ENCODE data around the gene POLR2E.

Gene POLR2E

GRCh38 chr19:1067341-1067957 is 27.7 kb downstream of the POLR2E start:
- TF ChIP-seq GATA1 (IDR thresholded peaks at IDR 0.05; ENCODE audit: low read depth, low read length), result no peak
- no peak for TF ChIP-seq POLR2A (IDR thresholded peaks at IDR 0.05; ENCODE audit: low read length)
- no peak for DNase-seq

GRCh38 chr19:1066748-1067340 is 28.3 kb downstream of the POLR2E start, which contains the start of gene ARHGAP45:
ARHGAP45 (plus strand) TSS chr19:1067167; CDS start chr19:1067406, 239 bp downstream.
- no peak for TF ChIP-seq GATA1 (IDR thresholded peaks at IDR 0.05; ENCODE audit: low read depth, low read length)
- no peak for TF ChIP-seq POLR2A (IDR thresholded peaks at IDR 0.05; ENCODE audit: low read length)
- DNase-seq, result peak in 1 of 2 experiments; percentile 42

GRCh38 chr19:1066251-1066747 is 28.9 kb downstream of the POLR2E start:
- TF ChIP-seq GATA1 (IDR thresholded peaks at IDR 0.05; ENCODE audit: low read depth, low read length) (no peak), POLR2A (IDR thresholded peaks at IDR 0.05; ENCODE audit: low read length) (no peak)
- no peak for DNase-seq

GRCh38 chr19:1065606-1066109 is 29.5 kb downstream of the POLR2E start:
- TF ChIP-seq GATA1 (IDR thresholded peaks at IDR 0.05; ENCODE audit: low read depth, low read length), result no peak
- TF ChIP-seq POLR2A (IDR thresholded peaks at IDR 0.05; ENCODE audit: low read length), result no peak

GRCh38 chr19:1064661-1065605 is 30.2 kb downstream of the POLR2E start:
- TF ChIP-seq GATA1 (IDR thresholded peaks at IDR 0.05; ENCODE audit: low read depth, low read length), result no peak
- peak; percentile 6 for TF ChIP-seq POLR2A (IDR thresholded peaks at IDR 0.05; ENCODE audit: low read length)
- DNase-seq, result peak; percentile 82

More at GRCh38 chr19:1065606-1066109, 29.5 kb downstream of the POLR2E start:
- DNase-seq, result no peak

GRCh38 chr19:1063909-1064660 is 31.1 kb downstream of the POLR2E start:
- DNase-seq, result no peak
- TF ChIP-seq GATA1 (IDR thresholded peaks at IDR 0.05; ENCODE audit: low read depth, low read length), result no peak
- no peak for TF ChIP-seq POLR2A (IDR thresholded peaks at IDR 0.05; ENCODE audit: low read length)

- DNase-seq, result peak; percentile 85 to 86
- no peak for TF ChIP-seq POLR2A (IDR thresholded peaks at IDR 0.05; ENCODE audit: low read length)
- no peak for TF ChIP-seq GATA1 (IDR thresholded peaks at IDR 0.05; ENCODE audit: low read depth, low read length)
Observed at GRCh38 chr19:1063030-1063908, 31.9 kb downstream of the POLR2E start.

GRCh38 chr19:1062387-1063029 is 32.7 kb downstream of the POLR2E start:
- TF ChIP-seq GATA1 (IDR thresholded peaks at IDR 0.05; ENCODE audit: low read depth, low read length), result no peak
- TF ChIP-seq POLR2A (IDR thresholded peaks at IDR 0.05; ENCODE audit: low read length), result no peak
- no peak for DNase-seq

GRCh38 chr19:1061987-1062386 is 33.2 kb downstream of the POLR2E start:
- TF ChIP-seq GATA1 (IDR thresholded peaks at IDR 0.05; ENCODE audit: low read depth, low read length) (no peak), POLR2A (IDR thresholded peaks at IDR 0.05; ENCODE audit: low read length) (no peak)
- DNase-seq, result no peak

GRCh38 chr19:1060689-1061088 is 34.5 kb downstream of the POLR2E start:
- no peak for DNase-seq
- no peak for TF ChIP-seq GATA1 (IDR thresholded peaks at IDR 0.05; ENCODE audit: low read depth, low read length)
- TF ChIP-seq POLR2A (IDR thresholded peaks at IDR 0.05; ENCODE audit: low read length), result no peak

GRCh38 chr19:1058112-1058511 is 37.1 kb downstream of the POLR2E start:
- TF ChIP-seq GATA1 (IDR thresholded peaks at IDR 0.05; ENCODE audit: low read depth, low read length), result no peak
- TF ChIP-seq POLR2A (IDR thresholded peaks at IDR 0.05; ENCODE audit: low read length), result no peak
- no peak for DNase-seq
